Left ventricle myocardium inferior (tissue), 1 donor: ENCODE measurements around the gene BPIFB4. TPM values are rescaled to one million over a fixed set of nuclear protein-coding genes. Genes with fewer than 3 reads are reported as not detected.

ENCODE experiments used
- DNase-seq: peaks from one replicate; pipeline ENCODE4 v3.0.0-alpha.2; 2020
- H3K27ac ChIP-seq: fragments of 200-600 bp; replicated peaks from 2 replicates; pipeline ENCODE4 v1.8.0; 2021
- H3K27me3 ChIP-seq: fragments of 200-600 bp; 2 replicates; pipeline ENCODE4 v1.8.0; 2021; ENCODE audit warnings: low read depth
- H3K36me3 ChIP-seq: fragments of 200-600 bp; 2 replicates; pipeline ENCODE4 v1.8.0; 2021
- H3K4me1 ChIP-seq: fragments of 200-600 bp; 2 replicates; pipeline ENCODE4 v1.8.0; 2021
- H3K4me3 ChIP-seq: fragments of 200-600 bp; 2 replicates; pipeline ENCODE4 v1.8.0; 2021; ENCODE audit warnings: mild to moderate bottlenecking, moderate library complexity
- H3K9me3 ChIP-seq: fragments of 200-600 bp; replicated peaks from 2 replicates; pipeline ENCODE4 v1.8.0; 2021
- intact Hi-C: fragments of 100-400 bp; cut with micrococcal nuclease; formaldehyde crosslinking; loops from one replicate; pipeline ENCODE4 v1.11.0; 2022
- total RNA-seq: library from RNA; stranded (reverse); fragmentation: NEBNext Ultra II Directional; extraction: Animal tissue kit (Norgen Biotek cat#: 25700); gene quantifications from one replicate; pipeline ENCODE4 v1.2.1, GENCODE V29; 2021
- TF ChIP-seq, protein P1 (sequence below): fragments of 200-600 bp; IDR thresholded peaks from 2 replicates; pipeline ENCODE4 v1.8.0; 2021; ENCODE audit warnings: antibody characterized with exemption, mild to moderate bottlenecking, borderline replicate concordance
- donor health status: DM: no; HTN: yes; CAD: no; lungs with severe emphysema.

BPIFB4 gene
- total RNA-seq, 1 donor from 2014 or later: not detected

DNA sequence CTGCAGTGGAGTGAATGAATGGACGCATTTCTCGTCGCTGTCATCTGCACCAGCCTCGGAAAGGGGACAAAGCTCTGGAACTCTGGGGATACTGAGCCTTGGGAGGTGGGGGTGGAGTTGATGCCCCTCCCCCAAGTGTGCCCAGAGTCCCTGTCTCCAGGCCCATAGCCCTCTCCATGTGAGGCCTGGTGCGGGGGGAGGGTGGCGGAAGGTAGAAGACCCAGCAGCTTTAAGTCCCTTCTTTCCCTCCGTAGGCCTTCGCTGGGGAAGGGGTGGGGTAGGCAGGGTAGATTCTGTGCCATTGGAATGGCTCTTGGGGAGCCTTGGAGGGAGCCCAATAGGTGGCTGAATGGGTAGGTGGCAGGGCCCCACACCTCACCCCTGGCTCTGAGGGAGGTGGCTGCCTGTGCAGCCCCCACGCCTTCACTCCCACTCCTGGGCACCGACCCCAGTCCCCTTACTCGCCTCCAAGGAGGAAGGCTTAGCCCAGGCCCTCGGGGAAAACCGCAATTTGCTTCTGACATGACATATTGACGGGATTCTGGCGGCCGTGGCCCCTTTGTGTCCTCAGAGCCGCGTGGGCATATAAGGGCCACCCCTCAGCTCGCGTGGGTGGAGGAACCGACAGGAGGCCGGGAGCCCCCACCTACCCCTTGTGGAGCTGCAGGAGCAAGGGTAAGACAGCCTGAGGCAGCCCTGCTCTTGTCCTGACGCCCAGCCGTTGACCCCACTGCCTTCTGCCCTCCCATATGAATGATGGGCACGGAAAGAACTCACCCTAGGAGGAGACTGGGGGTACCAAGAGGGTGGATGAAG, 25.9 kb upstream of the BPIFB4 start, which contains the start of gene BPIFB3:
Gene BPIFB3 (plus strand): TSS at position 613 of the 816 bp plus-strand sequence. CDS start 1,533 bp downstream, outside the sequence.
- no peak within 1 kb of the TSS for H3K27ac ChIP-seq
- intact Hi-C loops: no loop called here
- TF ChIP-seq, protein P1, sequence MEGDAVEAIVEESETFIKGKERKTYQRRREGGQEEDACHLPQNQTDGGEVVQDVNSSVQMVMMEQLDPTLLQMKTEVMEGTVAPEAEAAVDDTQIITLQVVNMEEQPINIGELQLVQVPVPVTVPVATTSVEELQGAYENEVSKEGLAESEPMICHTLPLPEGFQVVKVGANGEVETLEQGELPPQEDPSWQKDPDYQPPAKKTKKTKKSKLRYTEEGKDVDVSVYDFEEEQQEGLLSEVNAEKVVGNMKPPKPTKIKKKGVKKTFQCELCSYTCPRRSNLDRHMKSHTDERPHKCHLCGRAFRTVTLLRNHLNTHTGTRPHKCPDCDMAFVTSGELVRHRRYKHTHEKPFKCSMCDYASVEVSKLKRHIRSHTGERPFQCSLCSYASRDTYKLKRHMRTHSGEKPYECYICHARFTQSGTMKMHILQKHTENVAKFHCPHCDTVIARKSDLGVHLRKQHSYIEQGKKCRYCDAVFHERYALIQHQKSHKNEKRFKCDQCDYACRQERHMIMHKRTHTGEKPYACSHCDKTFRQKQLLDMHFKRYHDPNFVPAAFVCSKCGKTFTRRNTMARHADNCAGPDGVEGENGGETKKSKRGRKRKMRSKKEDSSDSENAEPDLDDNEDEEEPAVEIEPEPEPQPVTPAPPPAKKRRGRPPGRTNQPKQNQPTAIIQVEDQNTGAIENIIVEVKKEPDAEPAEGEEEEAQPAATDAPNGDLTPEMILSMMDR: no peak
- no peaks in the 10 kb centered on the region for H3K9me3 ChIP-seq
- peaks cover 24% of the 10 kb centered on the region for H3K27me3 ChIP-seq
- H3K36me3 ChIP-seq: no peaks in the 10 kb centered on the region
- no peaks in the 10 kb centered on the region for H3K4me1 ChIP-seq
- DNase-seq: no peak
- no peak within 1 kb of the TSS for H3K4me3 ChIP-seq

DNA sequence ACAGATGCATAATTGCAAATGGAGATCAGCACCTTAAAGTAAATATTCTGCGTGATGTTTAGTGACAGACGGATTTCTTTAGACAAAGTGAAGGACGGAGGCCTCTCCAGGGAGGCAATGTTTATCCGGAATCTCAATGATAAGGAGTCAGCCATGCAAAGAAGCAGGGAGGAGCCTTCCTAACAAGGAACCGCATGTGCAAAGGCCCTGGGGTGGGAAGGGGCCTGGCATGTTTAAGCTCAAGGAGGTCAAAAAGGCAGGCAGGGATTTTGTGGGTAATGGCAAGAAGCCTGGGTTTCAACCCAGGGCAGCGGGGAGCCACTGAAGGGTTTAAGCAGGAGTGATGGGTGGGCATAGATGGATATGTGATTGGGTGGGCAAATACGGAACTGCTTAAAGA, 25.1 kb upstream of the BPIFB4 start:
- Histone ChIP-seq H3K4me3 (no peak overlapping the region), H3K9me3 (no peaks in the 10 kb centered on the region), H3K4me1 (no peaks in the 10 kb centered on the region), H3K27ac (no peak overlapping the region), H3K36me3 (no peaks in the 10 kb centered on the region), H3K27me3 (peaks cover 24% of the 10 kb centered on the region)
- TF ChIP-seq, protein P1: no peak
- DNase-seq: no peak
- intact Hi-C loops: no loop called here

DNA sequence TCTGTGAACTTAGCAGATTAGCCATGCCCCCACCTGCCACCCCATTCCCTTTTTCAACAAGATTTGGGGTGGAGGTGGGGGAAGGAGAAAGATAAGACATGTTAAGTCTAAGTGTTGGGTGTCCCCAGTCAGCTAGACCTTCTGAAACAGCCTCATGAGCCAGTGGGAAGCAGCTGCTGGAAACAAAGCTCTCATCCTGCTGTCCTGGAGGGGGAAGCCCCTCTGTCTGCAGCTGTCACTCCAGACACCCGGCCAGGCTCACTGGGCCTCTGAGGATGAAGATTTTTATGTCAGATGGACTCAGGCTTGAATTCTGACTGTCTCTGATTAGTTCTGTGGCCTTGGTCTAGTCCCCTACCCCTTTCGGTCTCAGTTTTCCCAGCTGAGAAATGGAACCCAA, 24.7 kb upstream of the BPIFB4 start:
- Histone ChIP-seq H3K9me3 (no peaks in the 10 kb centered on the region), H3K27me3 (peaks cover 27% of the 10 kb centered on the region), H3K4me1 (no peaks in the 10 kb centered on the region), H3K36me3 (no peaks in the 10 kb centered on the region), H3K4me3 (no peak overlapping the region), H3K27ac (no peak overlapping the region)
- no peak for DNase-seq
- intact Hi-C loops: no loop called here
- TF ChIP-seq, protein P1: no peak

DNA sequence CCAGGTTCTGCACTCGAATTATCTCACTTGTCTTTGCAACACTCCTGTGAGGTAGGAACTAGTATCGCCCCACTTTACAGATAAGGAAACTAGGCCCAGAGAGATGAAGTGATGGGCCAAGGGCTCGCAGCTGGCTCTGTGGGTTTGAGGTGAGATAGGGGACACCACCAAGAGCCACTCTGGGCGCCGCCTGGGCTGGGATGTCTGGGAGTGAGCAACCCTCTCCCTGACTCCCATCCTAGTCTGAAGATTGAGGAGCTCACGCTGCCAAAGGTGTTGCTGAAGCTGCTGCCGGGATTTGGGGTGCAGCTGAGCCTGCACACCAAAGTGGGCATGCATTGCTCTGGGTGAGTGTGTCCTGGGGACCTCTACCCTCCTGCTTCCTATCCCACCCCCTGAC, 20.3 kb upstream of the BPIFB4 start:
- intact Hi-C loops: no loop called here
- Histone ChIP-seq H3K9me3 (no peaks in the 10 kb centered on the region), H3K4me1 (no peaks in the 10 kb centered on the region), H3K4me3 (no peak overlapping the region), H3K27me3 (peaks cover 21% of the 10 kb centered on the region), H3K36me3 (no peaks in the 10 kb centered on the region), H3K27ac (no peak overlapping the region)
- no peak for DNase-seq
- TF ChIP-seq, protein P1: no peak

DNA sequence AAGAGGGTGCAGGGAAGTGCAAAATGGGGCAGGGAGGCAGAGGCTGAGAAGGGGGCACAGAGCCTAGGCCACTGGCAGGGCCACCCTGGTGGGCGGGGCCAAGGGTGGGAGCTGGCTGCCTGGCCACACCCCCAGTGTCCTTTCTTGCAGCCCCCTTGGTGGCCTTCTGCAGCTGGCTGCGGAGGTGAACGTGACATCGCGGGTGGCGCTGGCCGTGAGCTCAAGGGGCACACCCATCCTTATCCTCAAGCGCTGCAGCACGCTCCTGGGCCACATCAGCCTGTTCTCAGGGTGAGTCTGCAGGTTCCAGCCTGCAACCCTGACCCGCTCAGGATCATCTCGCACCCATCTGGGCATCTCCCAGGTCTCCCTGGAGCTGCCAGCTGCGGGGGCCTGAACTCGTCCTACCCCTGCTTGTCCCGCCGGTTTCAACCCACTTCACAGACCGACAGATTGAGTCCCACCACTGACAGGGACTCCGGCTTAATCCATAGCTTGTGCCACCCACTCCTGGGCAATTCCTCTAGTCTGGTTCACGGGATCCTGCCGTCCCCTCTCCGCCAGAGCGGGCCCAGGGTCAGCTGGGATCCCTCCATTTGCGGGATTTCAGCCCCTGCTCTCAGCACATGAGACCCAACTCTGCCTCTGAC, 19.6 kb upstream of the BPIFB4 start:
- no peaks in the 10 kb centered on the region for H3K36me3 ChIP-seq
- peaks cover 17% of the 10 kb centered on the region for H3K27me3 ChIP-seq
- H3K9me3 ChIP-seq: no peaks in the 10 kb centered on the region
- no peak overlapping the region for H3K4me3 ChIP-seq
- no peak overlapping the region for H3K27ac ChIP-seq
- H3K4me1 ChIP-seq: no peaks in the 10 kb centered on the region
- TF ChIP-seq, protein P1: no peak
- DNase-seq: no peak
- intact Hi-C loops: no loop called here
